ENCODE data around the gene GGACT.

GGACT gene

DNA sequence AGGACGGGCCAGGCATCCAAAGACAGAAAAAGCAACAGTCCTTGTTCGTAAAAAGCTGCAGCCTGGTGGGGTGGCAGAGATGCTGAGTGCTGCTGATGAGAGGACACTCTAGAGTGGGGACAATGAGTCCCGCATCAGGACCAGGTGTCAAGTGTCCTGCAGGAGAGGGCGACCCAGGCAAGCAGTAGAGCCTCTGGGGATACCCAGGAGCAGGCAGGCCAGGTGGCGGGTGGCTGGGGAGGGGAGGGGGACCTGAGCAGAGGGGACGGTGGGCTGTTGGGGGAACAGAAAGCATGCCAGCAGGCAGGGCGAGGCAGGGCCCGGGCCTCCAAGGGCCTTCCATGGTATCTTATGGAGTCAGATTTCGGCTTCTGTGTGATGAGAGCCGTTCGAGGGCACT lies 35.8 kb downstream of the GGACT start:
- TF ChIP-seq ZNF624 (tag by site-specific recombination; IDR thresholded peaks at IDR 0.05) (no peak), ZBTB8A (tag by site-specific recombination; IDR thresholded peaks at IDR 0.05) (no peak)
- TF ChIP-seq, protein P1, sequence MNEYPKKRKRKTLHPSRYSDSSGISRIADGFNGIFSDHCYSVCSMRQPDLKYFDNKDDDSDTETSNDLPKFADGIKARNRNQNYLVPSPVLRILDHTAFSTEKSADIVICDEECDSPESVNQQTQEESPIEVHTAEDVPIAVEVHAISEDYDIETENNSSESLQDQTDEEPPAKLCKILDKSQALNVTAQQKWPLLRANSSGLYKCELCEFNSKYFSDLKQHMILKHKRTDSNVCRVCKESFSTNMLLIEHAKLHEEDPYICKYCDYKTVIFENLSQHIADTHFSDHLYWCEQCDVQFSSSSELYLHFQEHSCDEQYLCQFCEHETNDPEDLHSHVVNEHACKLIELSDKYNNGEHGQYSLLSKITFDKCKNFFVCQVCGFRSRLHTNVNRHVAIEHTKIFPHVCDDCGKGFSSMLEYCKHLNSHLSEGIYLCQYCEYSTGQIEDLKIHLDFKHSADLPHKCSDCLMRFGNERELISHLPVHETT (tag by site-specific recombination; IDR thresholded peaks at IDR 0.05), result no peak
- Histone ChIP-seq H3K36me3 (ENCODE audit: control insufficient read depth in 2 of 2, insufficient read depth in 1 of 2, low read length in 2 of 2) (no peaks in the 10 kb centered on the region), H3K9me3 (ENCODE audit: control insufficient read depth, insufficient read depth, low read depth, low read length) (no peaks in the 10 kb centered on the region), H3K4me1 (ENCODE audit: control insufficient read depth, insufficient read depth, low read length) (no peaks in the 10 kb centered on the region), H3K4me3 (ENCODE audit: low read depth, low read length) (no peak overlapping the region), H3K27ac (ENCODE audit: extremely low read depth, low read depth, low read length) (no peak overlapping the region)
- POLR2A ChIA-PET, result no interaction called here
- CTCF ChIA-PET, result interaction anchor here (2.9 kb wide), 1 partner anchor 20 kb away, joined by 7 read pairs; no protein-coding TSS in a partner anchor

DNA sequence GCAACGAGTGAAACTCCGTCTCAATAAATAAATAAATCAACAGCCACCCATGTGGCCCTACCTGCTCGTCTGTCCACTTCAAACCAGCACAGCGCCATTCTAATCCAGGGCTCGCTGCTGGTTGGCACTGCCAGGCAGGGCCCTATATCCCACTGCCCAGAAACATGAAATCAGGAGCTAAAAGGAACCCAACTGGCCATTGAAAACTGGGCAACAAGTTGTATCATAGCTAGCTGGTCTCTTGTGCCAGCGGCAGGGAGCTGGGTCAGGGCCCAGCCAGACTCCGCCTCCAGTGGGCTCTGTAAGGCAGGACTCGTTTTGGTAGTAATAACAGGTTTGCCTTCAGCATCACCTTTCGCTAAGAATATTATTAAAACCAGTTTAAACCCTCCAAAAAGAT lies 39.3 kb downstream of the GGACT start:
- no peaks in the 10 kb centered on the region for H3K4me1 ChIP-seq (ENCODE audit: control insufficient read depth, insufficient read depth, low read length)
- H3K27ac ChIP-seq (ENCODE audit: extremely low read depth, low read depth, low read length), result no peak overlapping the region
- no peak overlapping the region for H3K4me3 ChIP-seq (ENCODE audit: low read depth, low read length)
- H3K36me3 ChIP-seq (ENCODE audit: control insufficient read depth in 2 of 2, insufficient read depth in 1 of 2, low read length in 2 of 2), result no peaks in the 10 kb centered on the region
- TF ChIP-seq ZNF16 (tag by site-specific recombination; IDR thresholded peaks at IDR 0.05; ENCODE audit: low read depth), result no peak
- TF ChIP-seq ZNF157 (tag by site-specific recombination; IDR thresholded peaks at IDR 0.05), result no peak
- TF ChIP-seq ZNF558 (tag by site-specific recombination; IDR thresholded peaks at IDR 0.05), result no peak
- TF ChIP-seq, protein P2, sequence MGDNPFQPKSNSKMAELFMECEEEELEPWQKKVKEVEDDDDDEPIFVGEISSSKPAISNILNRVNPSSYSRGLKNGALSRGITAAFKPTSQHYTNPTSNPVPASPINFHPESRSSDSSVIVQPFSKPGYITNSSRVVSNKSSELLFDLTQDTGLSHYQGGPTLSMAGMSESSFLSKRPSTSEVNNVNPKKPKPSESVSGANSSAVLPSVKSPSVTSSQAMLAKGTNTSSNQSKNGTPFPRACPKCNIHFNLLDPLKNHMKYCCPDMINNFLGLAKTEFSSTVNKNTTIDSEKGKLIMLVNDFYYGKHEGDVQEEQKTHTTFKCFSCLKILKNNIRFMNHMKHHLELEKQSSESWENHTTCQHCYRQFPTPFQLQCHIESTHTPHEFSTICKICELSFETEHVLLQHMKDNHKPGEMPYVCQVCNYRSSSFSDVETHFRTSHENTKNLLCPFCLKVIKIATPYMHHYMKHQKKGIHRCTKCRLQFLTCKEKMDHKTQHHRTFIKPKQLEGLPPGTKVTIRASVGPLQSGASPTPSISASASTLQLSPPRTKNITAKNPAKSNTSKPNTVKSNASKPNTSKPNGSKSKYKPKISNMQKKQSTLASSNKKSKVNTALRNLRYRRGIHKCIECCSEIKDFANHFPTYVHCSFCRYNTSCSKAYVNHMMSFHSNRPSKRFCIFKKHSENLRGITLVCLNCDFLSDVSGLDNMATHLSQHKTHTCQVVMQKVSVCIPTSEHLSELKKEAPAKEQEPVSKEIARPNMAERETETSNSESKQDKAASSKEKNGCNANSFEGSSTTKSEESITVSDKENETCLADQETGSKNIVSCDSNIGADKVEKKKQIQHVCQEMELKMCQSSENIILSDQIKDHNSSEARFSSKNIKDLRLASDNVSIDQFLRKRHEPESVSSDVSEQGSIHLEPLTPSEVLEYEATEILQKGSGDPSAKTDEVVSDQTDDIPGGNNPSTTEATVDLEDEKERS (tag by site-specific recombination; IDR thresholded peaks at IDR 0.05), result no peak
- TF ChIP-seq ZNF341 (tag by site-specific recombination; IDR thresholded peaks at IDR 0.05; ENCODE audit: low read depth), result no peak
- TF ChIP-seq ZNF600 (tag by site-specific recombination; IDR thresholded peaks at IDR 0.05), result no peak
- TF ChIP-seq ZNF248 (tag by site-specific recombination; IDR thresholded peaks at IDR 0.05), result no peak
- no peak for TF ChIP-seq MEIS1 (CRISPR knock-in tag; IDR thresholded peaks at IDR 0.05; ENCODE audit: borderline replicate concordance)
- TF ChIP-seq ZNF514 (tag by site-specific recombination; IDR thresholded peaks at IDR 0.05), result no peak
- TF ChIP-seq ZNF561 (tag by site-specific recombination; IDR thresholded peaks at IDR 0.05; ENCODE audit: borderline replicate concordance), result no peak
- no peak for TF ChIP-seq ZNF184 (tag by site-specific recombination; IDR thresholded peaks at IDR 0.05)
- CTCF ChIA-PET, result no interaction called here
- H3K9me3 ChIP-seq (ENCODE audit: control insufficient read depth, insufficient read depth, low read depth, low read length), result no peaks in the 10 kb centered on the region
- POLR2A ChIA-PET, result no interaction called here

DNA sequence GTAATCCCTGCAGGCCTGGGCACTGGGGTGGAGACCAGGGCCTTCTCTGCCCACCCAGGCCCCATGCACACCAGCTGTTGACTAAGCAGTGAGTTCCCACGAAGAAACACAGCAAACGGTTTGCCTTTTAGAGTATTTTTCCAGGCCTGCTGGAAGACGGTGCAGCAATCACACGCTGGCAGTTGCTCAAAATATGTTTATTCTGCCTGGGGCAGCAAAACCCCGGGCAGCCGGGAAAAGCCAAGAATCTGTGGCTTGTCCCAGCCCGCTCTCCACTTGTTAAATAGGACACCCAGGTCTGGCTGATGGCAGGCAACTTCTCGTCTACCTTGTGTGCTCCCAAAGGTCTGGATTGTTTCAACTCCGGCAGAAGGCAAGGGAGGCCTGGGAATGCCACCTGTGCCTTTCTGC lies 40.8 kb downstream of the GGACT start:
- H3K36me3 ChIP-seq (ENCODE audit: control insufficient read depth in 2 of 2, insufficient read depth in 1 of 2, low read length in 2 of 2), result no peaks in the 10 kb centered on the region
- ChIA-PET POLR2A (no interaction called here), CTCF (no interaction called here)
- no peaks in the 10 kb centered on the region for H3K4me1 ChIP-seq (ENCODE audit: control insufficient read depth, insufficient read depth, low read length)
- no peaks in the 10 kb centered on the region for H3K9me3 ChIP-seq (ENCODE audit: control insufficient read depth, insufficient read depth, low read depth, low read length)
- no peak overlapping the region for H3K4me3 ChIP-seq (ENCODE audit: low read depth, low read length)
- TF ChIP-seq ZNF248 (tag by site-specific recombination; IDR thresholded peaks at IDR 0.05) (no peak), ZNF571 (tag by site-specific recombination; IDR thresholded peaks at IDR 0.05) (no peak), RBAK (tag by site-specific recombination; IDR thresholded peaks at IDR 0.05) (no peak), ZBTB8A (tag by site-specific recombination; IDR thresholded peaks at IDR 0.05) (no peak), GLI2 (tag by site-specific recombination; IDR thresholded peaks at IDR 0.05; ENCODE audit: borderline replicate concordance, low read depth) (no peak), ZNF501 (tag by site-specific recombination; IDR thresholded peaks at IDR 0.05) (no peak), ZNF302 (tag by site-specific recombination; IDR thresholded peaks at IDR 0.05; ENCODE audit: low read depth) (no peak), ZNF654 (tag by site-specific recombination; IDR thresholded peaks at IDR 0.05; ENCODE audit: low read depth) (no peak), ZNF221 (tag by site-specific recombination; IDR thresholded peaks at IDR 0.05; ENCODE audit: borderline replicate concordance) (no peak), ZNF623 (tag by site-specific recombination; IDR thresholded peaks at IDR 0.05) (no peak), ZNF701 (tag by site-specific recombination; IDR thresholded peaks at IDR 0.05) (no peak), ZNF529 (tag by site-specific recombination; IDR thresholded peaks at IDR 0.05; ENCODE audit: insufficient replicate concordance) (no peak), ZNF2 (tag by site-specific recombination; IDR thresholded peaks at IDR 0.05) (no peak), KLF8 (tag by site-specific recombination; IDR thresholded peaks at IDR 0.05) (no peak), ZNF121 (tag by site-specific recombination; IDR thresholded peaks at IDR 0.05) (no peak), EGR2 (tag by site-specific recombination; IDR thresholded peaks at IDR 0.05; ENCODE audit: low read depth) (no peak)
- TF ChIP-seq, protein P3, sequence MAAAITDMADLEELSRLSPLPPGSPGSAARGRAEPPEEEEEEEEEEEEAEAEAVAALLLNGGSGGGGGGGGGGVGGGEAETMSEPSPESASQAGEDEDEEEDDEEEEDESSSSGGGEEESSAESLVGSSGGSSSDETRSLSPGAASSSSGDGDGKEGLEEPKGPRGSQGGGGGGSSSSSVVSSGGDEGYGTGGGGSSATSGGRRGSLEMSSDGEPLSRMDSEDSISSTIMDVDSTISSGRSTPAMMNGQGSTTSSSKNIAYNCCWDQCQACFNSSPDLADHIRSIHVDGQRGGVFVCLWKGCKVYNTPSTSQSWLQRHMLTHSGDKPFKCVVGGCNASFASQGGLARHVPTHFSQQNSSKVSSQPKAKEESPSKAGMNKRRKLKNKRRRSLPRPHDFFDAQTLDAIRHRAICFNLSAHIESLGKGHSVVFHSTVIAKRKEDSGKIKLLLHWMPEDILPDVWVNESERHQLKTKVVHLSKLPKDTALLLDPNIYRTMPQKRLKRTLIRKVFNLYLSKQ (tag by site-specific recombination; IDR thresholded peaks at IDR 0.05; ENCODE audit: borderline replicate concordance), result no peak
- no peak overlapping the region for H3K27ac ChIP-seq (ENCODE audit: extremely low read depth, low read depth, low read length)
